Large intestine (tissue), 3 donors: Measurements from ENCODE around the gene DCP2. TPM values are rescaled to one million over a fixed set of nuclear protein-coding genes. Genes with fewer than 3 reads are reported as not detected.
A peak's percentile ranks its signal among the peaks of the same experiment; 100 is the strongest.

Source experiments
- DNase-seq, 2 donors: peaks; one replicate each; pipeline versions ENCODE4 v3.0.0 to v3.0.0-alpha.2; 2013
- H3K27ac ChIP-seq: one replicate; pipeline ENCODE4 v1.5.1; 2013; ENCODE audit warnings: low read length
- H3K27me3 ChIP-seq: 2 replicates; pipeline ENCODE4 v1.6.1; 2013; ENCODE audit warnings: low read length; ENCODE audit not compliant: control insufficient read depth, insufficient read depth
- H3K36me3 ChIP-seq: 2 replicates; pipeline ENCODE4 v1.6.1; 2013; ENCODE audit warnings: low read length; ENCODE audit not compliant: control insufficient read depth, insufficient read depth
- H3K4me1 ChIP-seq: one replicate; pipeline ENCODE4 v1.6.1; 2013; ENCODE audit warnings: low read length; ENCODE audit not compliant: control insufficient read depth, insufficient read depth
- H3K4me3 ChIP-seq: one replicate; pipeline ENCODE4 v1.5.1; 2013; ENCODE audit warnings: low read length
- H3K9me3 ChIP-seq: one replicate; pipeline ENCODE4 v1.6.1; 2013; ENCODE audit warnings: mild to moderate bottlenecking, low read depth, low read length, moderate library complexity; ENCODE audit not compliant: control insufficient read depth
- WGBS: methylation state at CpG from one replicate; pipeline ENCODE4 v1.1.5; 2013; ENCODE audit warnings: low lambda C conversion rate; ENCODE audit not compliant: insufficient coverage; 5-methylcytosine and 5-hydroxymethylcytosine counted together
- polyA plus RNA-seq: library from polyadenylated mRNA; unstranded; fragments of 120-200 nt; gene quantifications from one replicate; pipeline ENCODE4 v1.2.1, GENCODE V29; 2013

Gene DCP2
- polyA plus RNA-seq, 1 donor = 19.2 TPM

GRCh38 chr5:113042491-113043243 lies 66.1 kb downstream of the DCP2 start:
- WGBS = 92% methylated on average over 3 of the region's 4 CpGs
- H3K4me3 ChIP-seq = no peak overlapping the region
- no peak for DNase-seq
- H3K27me3 ChIP-seq = no peaks in the 10 kb centered on the region
- H3K27ac ChIP-seq = no peak overlapping the region
- H3K9me3 ChIP-seq = no peaks in the 10 kb centered on the region
- peaks cover 8% of the 10 kb centered on the region for H3K4me1 ChIP-seq
- no peaks in the 10 kb centered on the region for H3K36me3 ChIP-seq

- Histone ChIP-seq H3K27ac (no peak overlapping the region), H3K27me3 (no peaks in the 10 kb centered on the region), H3K36me3 (no peaks in the 10 kb centered on the region), H3K4me3 (no peak overlapping the region), H3K4me1 (peaks cover 14% of the 10 kb centered on the region), H3K9me3 (no peaks in the 10 kb centered on the region)
- no CpG with 5 or more reads among the region's 16 CpGs for WGBS
- DNase-seq = no peak
Measured at GRCh38 chr5:113043491-113043931, 66.9 kb downstream of the DCP2 start.

- Histone ChIP-seq H3K4me1 (peaks cover 14% of the 10 kb centered on the region), H3K27ac (no peak overlapping the region), H3K4me3 (no peak overlapping the region), H3K27me3 (no peaks in the 10 kb centered on the region), H3K9me3 (no peaks in the 10 kb centered on the region), H3K36me3 (no peaks in the 10 kb centered on the region)
- WGBS = 100% methylated on average over 1 of the region's 11 CpGs
- DNase-seq = no peak
Measured at GRCh38 chr5:113044776-113045465, 68.3 kb downstream of the DCP2 start.

- no peaks in the 10 kb centered on the region for H3K36me3 ChIP-seq
- H3K4me3 ChIP-seq = no peak overlapping the region
- no peaks in the 10 kb centered on the region for H3K9me3 ChIP-seq
- no peaks in the 10 kb centered on the region for H3K27me3 ChIP-seq
- peaks cover 14% of the 10 kb centered on the region for H3K4me1 ChIP-seq
- peak overlapping the region; percentile 75 for H3K27ac ChIP-seq
- WGBS = 33% methylated on average over 1 of the region's 2 CpGs
- DNase-seq = peak; percentile 67 to 77
Measured at GRCh38 chr5:113047234-113047633, 70.6 kb downstream of the DCP2 start.

- peaks cover 14% of the 10 kb centered on the region for H3K4me1 ChIP-seq
- H3K27ac ChIP-seq = peak overlapping the region; percentile 75
- WGBS = 69% methylated on average over 2 of the region's 11 CpGs
- peak; percentile 66 to 78 for DNase-seq
- H3K4me3 ChIP-seq = no peak overlapping the region
- no peaks in the 10 kb centered on the region for H3K9me3 ChIP-seq
- H3K27me3 ChIP-seq = no peaks in the 10 kb centered on the region
- H3K36me3 ChIP-seq = peaks cover 4% of the 10 kb centered on the region
Measured at GRCh38 chr5:113047733-113048652, 71.4 kb downstream of the DCP2 start.

- Histone ChIP-seq H3K4me3 (no peak overlapping the region), H3K4me1 (peaks cover 14% of the 10 kb centered on the region), H3K36me3 (peaks cover 4% of the 10 kb centered on the region), H3K27me3 (no peaks in the 10 kb centered on the region), H3K9me3 (no peaks in the 10 kb centered on the region), H3K27ac (no peak overlapping the region)
- WGBS = no CpG with 5 or more reads among the region's 10 CpGs
- no peak for DNase-seq
Measured at GRCh38 chr5:113048931-113049330, 72.3 kb downstream of the DCP2 start.

- Histone ChIP-seq H3K27ac (no peak overlapping the region), H3K9me3 (no peaks in the 10 kb centered on the region)
- 42% methylated on average over 2 of the region's 9 CpGs for WGBS
Measured at GRCh38 chr5:113050721-113051382, 74.3 kb downstream of the DCP2 start.

GRCh38 chr5:113052041-113052795 lies 75.6 kb downstream of the DCP2 start:
- no peaks in the 10 kb centered on the region for H3K9me3 ChIP-seq
- DNase-seq = no peak
- no peaks in the 10 kb centered on the region for H3K27me3 ChIP-seq
- peaks cover 9% of the 10 kb centered on the region for H3K4me1 ChIP-seq
- WGBS = 100% methylated on average over 1 of the region's 10 CpGs
- H3K27ac ChIP-seq = no peak overlapping the region
- peaks cover 4% of the 10 kb centered on the region for H3K36me3 ChIP-seq
- H3K4me3 ChIP-seq = no peak overlapping the region

More at GRCh38 chr5:113050721-113051382, 74.3 kb downstream of the DCP2 start:
- H3K36me3 ChIP-seq = peaks cover 4% of the 10 kb centered on the region
- DNase-seq = no peak
- no peak overlapping the region for H3K4me3 ChIP-seq
- H3K4me1 ChIP-seq = peaks cover 14% of the 10 kb centered on the region
- no peaks in the 10 kb centered on the region for H3K27me3 ChIP-seq

GRCh38 chr5:113053511-113053995 lies 77.0 kb downstream of the DCP2 start:
- no CpG with 5 or more reads among the region's 9 CpGs for WGBS
- DNase-seq = no peak
- H3K4me1 ChIP-seq = no peaks in the 10 kb centered on the region
- H3K27ac ChIP-seq = no peak overlapping the region
- H3K9me3 ChIP-seq = no peaks in the 10 kb centered on the region
- H3K4me3 ChIP-seq = no peak overlapping the region
- peaks cover 4% of the 10 kb centered on the region for H3K36me3 ChIP-seq
- H3K27me3 ChIP-seq = no peaks in the 10 kb centered on the region
